SIG-M5 treated with dmso at 0.1 percent for 504 hours (cell line): ENCODE data around the gene BASP1.

Source experiments
- DNase-seq: peaks from one replicate; lab custom pipeline; 2025; ENCODE audit not compliant: unreplicated experiment; lab: John Stamatoyannopoulos, UW

BASP1 gene

GRCh38 chr5:17221843-17222636, 4.6 kb downstream of the BASP1 start:
- DNase-seq = no peak

GRCh38 chr5:17222664-17223063, 5.2 kb downstream of the BASP1 start:
- DNase-seq = no peak

GRCh38 chr5:17223367-17224185, 6.1 kb downstream of the BASP1 start:
- DNase-seq = no peak

DNA sequence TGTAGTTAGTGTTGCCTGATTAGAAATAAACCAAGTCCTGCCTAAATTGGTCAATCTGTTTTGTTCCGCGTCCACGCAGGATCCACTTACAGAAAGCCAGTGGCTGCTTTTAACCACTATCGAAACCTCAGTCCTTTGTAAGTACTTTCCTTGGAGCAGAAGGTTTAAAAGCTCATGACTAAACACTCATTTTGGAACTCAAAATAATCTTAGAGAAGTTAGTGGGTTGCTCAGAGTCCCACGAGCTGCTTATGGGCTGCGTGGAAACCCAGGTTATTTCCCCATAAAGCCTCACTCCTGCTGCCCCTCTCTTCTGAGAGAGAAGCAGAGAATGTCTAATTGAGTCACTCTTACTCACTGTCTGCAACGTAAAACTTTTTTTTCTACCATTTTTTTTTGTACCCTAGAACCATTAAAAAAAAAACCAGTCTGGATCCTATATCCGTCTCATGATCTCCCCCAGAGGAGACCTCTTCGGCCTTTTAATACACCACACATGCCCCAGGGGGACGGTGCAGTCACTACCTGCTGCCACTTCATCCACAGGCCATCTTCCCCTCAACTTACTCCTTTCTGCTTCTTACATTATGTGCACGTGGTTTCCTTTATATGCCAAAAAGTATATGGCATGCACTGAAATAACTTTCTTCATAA, 7.6 kb downstream of the BASP1 start:
- no peak for DNase-seq

DNA sequence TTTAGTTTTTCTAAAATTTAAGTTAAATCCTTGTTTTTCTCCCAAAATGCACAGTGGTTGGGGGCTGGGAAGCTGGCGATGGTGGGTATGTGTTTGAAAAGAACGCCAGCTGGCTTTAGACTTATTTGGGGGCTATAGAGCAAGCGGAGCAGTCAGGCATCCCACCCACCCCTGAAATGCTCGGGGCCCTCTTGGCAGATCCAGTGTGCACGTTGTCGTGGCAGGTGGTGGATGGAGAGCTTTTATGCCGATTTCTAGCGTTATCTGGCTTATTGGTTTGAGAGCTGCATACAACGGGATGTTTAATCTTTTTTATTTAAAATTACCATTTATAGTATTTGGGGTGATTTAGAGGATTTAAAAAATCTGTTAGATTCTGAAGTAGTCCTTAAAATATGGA, 8.1 kb downstream of the BASP1 start:
- no peak for DNase-seq

- no peak for DNase-seq
These were observed 10.4 kb downstream of the BASP1 start for GRCh38 chr5:17227868-17228267.

DNA sequence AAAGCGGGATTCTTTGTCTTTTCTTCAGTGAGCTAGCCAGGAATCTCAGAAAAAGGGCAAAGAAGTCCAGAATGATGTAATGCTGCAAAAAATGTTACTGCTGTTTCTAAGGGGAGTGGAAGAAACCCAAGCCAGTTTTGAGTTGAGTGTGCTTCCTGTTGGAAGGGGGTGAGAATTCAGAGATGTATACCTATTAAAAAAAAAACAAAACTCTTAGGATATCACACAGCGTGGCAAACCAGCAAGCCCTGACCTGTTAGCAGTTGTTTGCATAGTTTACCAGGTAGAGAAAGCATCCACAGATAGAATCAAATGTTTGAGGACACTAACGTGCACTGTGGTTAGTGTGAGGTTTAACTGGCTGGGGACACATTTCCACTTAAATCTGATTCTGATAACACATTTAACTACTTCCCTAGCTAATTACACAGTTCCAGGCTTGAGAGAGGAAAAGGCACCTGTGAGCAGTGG, 11.4 kb downstream of the BASP1 start:
- no peak for DNase-seq

DNA sequence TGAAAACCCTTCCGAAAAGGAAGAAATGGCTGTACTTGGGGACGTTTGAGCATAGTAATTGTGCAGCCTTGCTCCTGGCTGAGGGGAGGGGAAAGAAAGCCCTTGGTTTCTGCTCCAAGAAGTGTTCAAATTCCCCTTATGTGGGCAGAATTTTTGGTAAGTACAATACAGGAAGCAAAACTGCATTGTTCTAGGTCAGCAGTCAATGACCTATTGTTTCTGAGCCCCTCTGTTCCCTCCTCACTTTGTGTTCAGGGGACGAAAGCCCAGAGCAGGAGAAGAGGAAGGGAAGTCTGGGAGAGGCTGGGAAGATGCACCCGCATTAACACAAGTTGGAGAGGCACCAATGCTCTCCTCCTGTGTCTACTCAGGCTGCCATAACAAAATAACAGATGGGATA, 11.9 kb downstream of the BASP1 start:
- no peak for DNase-seq

GRCh38 chr5:17230191-17230590, 12.8 kb downstream of the BASP1 start:
- no peak for DNase-seq

DNA sequence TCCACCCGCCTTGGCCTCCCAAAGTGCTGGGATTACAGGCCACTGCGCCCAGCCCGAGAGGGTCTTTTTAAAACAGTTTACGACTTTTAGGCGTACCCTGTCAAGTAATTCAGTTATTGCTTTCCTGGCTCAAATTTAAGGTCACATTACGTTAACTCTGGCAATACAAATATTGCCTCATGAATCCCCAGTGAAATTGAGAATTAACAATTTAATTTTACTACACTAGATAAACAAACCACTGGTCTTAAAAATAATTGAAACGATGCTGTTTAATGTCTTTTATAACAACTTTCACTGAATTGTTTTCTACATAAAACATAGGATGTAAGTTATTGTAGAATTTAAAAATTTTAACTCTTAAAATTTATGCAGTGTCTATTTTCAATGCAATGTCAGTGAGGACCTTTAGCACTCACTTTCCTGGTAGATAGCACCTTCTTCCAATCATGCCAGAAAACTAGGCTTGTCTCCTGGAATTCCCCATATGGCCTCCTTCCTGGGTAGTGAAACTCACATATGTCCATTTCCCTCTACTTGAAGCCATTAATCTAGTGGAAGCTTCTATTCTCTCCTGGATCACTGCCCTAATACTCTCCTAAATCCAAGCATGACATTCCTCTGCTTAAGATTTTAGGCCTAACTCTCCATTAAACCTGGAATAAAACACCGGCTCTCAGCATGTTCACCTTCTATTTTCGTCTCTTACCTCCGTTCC, 13.5 kb downstream of the BASP1 start:
- DNase-seq = no peak

DNA sequence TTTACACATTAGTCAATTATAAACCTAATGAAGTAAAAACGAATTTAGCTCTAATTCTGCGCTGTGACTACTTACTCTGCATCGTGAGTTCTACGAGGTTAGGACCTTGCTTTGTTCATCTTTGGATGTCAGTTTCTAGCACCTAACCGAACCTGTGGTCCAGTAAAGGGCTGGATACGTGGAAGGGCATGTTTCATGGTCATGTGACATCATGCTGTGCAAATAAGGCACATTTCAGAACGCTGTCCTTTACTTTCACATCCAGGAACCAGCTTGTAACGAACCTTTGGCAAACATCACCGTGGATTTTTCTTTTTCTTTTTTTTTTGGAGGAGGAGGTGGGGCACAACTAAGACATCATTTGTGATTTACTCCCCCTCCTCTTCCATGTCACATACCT, 15.0 kb downstream of the BASP1 start:
- no peak for DNase-seq

DNA sequence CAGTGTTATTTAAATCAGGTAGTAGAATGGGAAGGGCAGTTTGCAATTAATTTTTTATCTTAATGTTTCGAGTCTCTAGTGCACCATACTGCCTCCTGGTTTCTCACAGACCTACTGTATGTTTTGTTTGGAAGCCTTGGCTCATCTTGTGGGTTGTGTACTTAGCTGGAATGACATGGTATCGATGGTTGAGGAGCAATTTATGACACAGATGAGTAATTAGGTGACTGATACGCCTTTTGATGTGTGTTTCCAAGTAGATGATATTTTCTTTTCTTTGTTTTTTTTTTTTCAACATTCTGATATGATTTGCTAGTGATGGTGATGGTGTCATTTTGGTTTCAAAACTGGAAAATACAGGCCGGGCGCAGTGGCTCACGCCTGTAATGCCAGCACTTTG, 16.1 kb downstream of the BASP1 start:
- DNase-seq = no peak

GRCh38 chr5:17234374-17234773, 16.9 kb downstream of the BASP1 start:
- no peak for DNase-seq

DNA sequence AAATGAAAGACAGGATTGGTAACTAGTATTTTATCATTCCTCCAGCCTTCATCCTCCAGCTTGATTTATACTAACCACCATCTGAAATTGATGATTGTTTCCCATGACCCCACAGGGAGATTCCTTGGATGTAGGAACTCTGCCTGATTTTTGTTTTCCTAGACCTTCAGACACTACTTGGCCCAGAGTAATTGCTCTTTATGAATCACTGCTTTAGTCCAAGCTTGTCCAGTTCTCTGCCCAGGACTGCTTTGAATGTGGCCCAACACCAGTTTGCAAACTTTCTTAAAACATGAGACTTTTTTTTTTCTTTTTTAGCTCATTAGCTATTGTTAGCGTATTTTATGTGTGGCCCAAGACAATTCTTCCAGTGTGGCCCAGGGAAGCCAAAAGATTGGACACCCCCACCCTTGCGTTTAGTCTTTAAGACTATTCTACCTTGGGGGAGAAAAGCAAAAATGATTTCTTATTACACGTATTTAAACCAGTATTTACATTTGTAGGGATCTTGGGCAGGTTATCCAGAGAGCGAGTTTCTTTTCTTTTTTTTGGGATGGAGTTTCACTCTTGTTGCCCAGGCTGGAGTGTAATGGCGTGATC, 18.4 kb downstream of the BASP1 start:
- DNase-seq = no peak

GRCh38 chr5:17238521-17239041, 21.1 kb downstream of the BASP1 start:
- DNase-seq = no peak

GRCh38 chr5:17239953-17240352, 22.5 kb downstream of the BASP1 start:
- DNase-seq = no peak

DNA sequence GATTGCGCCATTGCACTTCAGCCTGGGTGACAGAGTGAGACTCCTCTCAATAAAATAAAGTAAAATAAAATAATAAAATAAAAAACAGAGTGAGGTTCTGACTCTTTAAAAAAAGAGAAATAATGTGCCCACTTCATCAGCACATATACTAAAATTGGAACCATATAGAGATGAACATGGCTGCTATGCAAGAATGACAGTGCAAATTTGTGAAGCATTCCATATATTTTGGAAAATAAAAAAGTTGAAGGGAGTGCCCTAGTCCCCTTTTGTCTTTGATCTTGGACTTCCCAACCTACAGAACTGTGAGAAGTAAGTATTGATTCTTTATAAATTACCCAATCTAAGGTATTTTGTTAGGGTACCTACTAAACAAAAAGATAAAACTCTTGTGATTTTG, 23.1 kb downstream of the BASP1 start:
- DNase-seq = no peak

DNA sequence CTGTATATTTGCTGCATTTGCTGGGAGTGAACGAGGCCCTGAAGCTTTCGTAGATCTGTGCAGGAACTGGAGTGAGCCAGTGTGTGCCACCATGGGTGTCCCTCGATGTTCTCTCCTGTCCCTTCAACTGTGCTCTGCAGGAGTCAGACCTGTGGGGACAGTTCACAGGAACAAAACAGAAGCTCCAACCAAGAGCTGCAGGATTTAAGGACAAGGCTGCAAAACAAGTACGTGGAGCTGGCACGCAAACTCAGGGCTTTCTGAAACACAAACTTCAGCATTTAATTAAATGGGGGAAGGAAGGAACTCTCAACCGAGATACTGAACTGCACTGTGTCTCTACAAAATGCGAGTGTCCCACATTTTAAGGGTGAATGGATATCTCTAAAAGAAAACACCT, 24.2 kb downstream of the BASP1 start:
- no peak for DNase-seq

- no peak for DNase-seq
These were observed 26.0 kb downstream of the BASP1 start for GRCh38 chr5:17243287-17244063.
